ENCODE data around the gene ACTR2.
A peak's percentile ranks its signal among the peaks of the same experiment; 100 is the strongest.
"Not testable (repeated sequence)": the region's sequence is repeated elsewhere in the genome, so short reads cannot be mapped to it uniquely, and the experiment has no call there.

ACTR2 gene

GRCh38 chr2:65228263-65228750 is 676 bp downstream of the ACTR2 start:
- no peak for DNase-seq (ENCODE audit: low spot score)

GRCh38 chr2:65231121-65231520 is 3.5 kb downstream of the ACTR2 start:
- peak; percentile 50 for DNase-seq (ENCODE audit: low spot score)

- no peak for DNase-seq (ENCODE audit: low spot score)
Measured at GRCh38 chr2:65231892-65232477, 4.4 kb downstream of the ACTR2 start.

GRCh38 chr2:65232636-65233035 is 5.0 kb downstream of the ACTR2 start:
- peak; percentile 85 for DNase-seq (ENCODE audit: low spot score)

- DNase-seq (ENCODE audit: low spot score): no peak
Measured at GRCh38 chr2:65240657-65241056, 13.0 kb downstream of the ACTR2 start.

- not testable (repeated sequence) for DNase-seq (ENCODE audit: low spot score)
Measured at GRCh38 chr2:65244452-65244851, 16.8 kb downstream of the ACTR2 start.

- DNase-seq (ENCODE audit: low spot score): no peak
Measured at GRCh38 chr2:65252640-65253039, 25.0 kb downstream of the ACTR2 start.

- DNase-seq (ENCODE audit: low spot score): no peak
Measured at GRCh38 chr2:65255356-65255755, 27.7 kb downstream of the ACTR2 start.

GRCh38 chr2:65256054-65256453 is 28.4 kb downstream of the ACTR2 start:
- no peak for DNase-seq (ENCODE audit: low spot score)

- DNase-seq (ENCODE audit: low spot score): not testable (repeated sequence)
Measured at GRCh38 chr2:65257866-65258265, 30.2 kb downstream of the ACTR2 start.

- no peak for DNase-seq (ENCODE audit: low spot score)
Measured at GRCh38 chr2:65261676-65262075, 34.0 kb downstream of the ACTR2 start.

- DNase-seq (ENCODE audit: low spot score): no peak
Measured at GRCh38 chr2:65263262-65263661, 35.6 kb downstream of the ACTR2 start.

- no peak for DNase-seq (ENCODE audit: low spot score)
Measured at GRCh38 chr2:65263986-65264385, 36.4 kb downstream of the ACTR2 start.

GRCh38 chr2:65264821-65265670 is 37.4 kb downstream of the ACTR2 start:
- DNase-seq (ENCODE audit: low spot score): peak; percentile 83

GRCh38 chr2:65265671-65266045 is 38.0 kb downstream of the ACTR2 start:
- no peak for DNase-seq (ENCODE audit: low spot score)

- no peak for DNase-seq (ENCODE audit: low spot score)
Measured at GRCh38 chr2:65267008-65267407, 39.4 kb downstream of the ACTR2 start.

- DNase-seq (ENCODE audit: low spot score): no peak
Measured at GRCh38 chr2:65268957-65269356, 41.3 kb downstream of the ACTR2 start.

- no peak for DNase-seq (ENCODE audit: low spot score)
Measured at GRCh38 chr2:65273344-65273743, 45.7 kb downstream of the ACTR2 start.

- no peak for DNase-seq (ENCODE audit: low spot score)
Measured at GRCh38 chr2:65275141-65275915, 47.7 kb downstream of the ACTR2 start.

GRCh38 chr2:65276609-65277008 is 49.0 kb downstream of the ACTR2 start:
- no peak for DNase-seq (ENCODE audit: low spot score)

- no peak for DNase-seq (ENCODE audit: low spot score)
Measured at GRCh38 chr2:65277118-65277517, 49.5 kb downstream of the ACTR2 start.

- peak; percentile 33 for DNase-seq (ENCODE audit: low spot score)
Measured at GRCh38 chr2:65277791-65278483, 50.3 kb downstream of the ACTR2 start.
